ENCODE results near the gene C17orf107.
A peak's percentile ranks its signal among the peaks of the same experiment; 100 is the strongest.

The C17orf107 gene

GRCh38 chr17:4899341-4900230 lies at the start of gene C17orf107:
C17orf107 (plus strand) TSS chr17:4899536; CDS start chr17:4899763, 227 bp downstream.
- DNase-seq: peak; percentile 58
- Histone ChIP-seq H3K36me3 (replicated peaks) (peaks cover 19% of the 10 kb centered on the region), H3K27ac (no peak within 1 kb of the TSS), H3K27me3 (replicated peaks) (no peaks in the 10 kb centered on the region), H3K4me3 (ENCODE audit: low read depth, low read length) (peak within 1 kb of the TSS; percentile 57)
- TF ChIP-seq, protein P1, sequence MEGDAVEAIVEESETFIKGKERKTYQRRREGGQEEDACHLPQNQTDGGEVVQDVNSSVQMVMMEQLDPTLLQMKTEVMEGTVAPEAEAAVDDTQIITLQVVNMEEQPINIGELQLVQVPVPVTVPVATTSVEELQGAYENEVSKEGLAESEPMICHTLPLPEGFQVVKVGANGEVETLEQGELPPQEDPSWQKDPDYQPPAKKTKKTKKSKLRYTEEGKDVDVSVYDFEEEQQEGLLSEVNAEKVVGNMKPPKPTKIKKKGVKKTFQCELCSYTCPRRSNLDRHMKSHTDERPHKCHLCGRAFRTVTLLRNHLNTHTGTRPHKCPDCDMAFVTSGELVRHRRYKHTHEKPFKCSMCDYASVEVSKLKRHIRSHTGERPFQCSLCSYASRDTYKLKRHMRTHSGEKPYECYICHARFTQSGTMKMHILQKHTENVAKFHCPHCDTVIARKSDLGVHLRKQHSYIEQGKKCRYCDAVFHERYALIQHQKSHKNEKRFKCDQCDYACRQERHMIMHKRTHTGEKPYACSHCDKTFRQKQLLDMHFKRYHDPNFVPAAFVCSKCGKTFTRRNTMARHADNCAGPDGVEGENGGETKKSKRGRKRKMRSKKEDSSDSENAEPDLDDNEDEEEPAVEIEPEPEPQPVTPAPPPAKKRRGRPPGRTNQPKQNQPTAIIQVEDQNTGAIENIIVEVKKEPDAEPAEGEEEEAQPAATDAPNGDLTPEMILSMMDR (IDR thresholded peaks at IDR 0.05; ENCODE audit: low read depth, low read length, missing control alignments): peak; percentile 2
- in situ Hi-C loops (cut with HindIII; ENCODE audit: low pct_ligation_motif_present, low sequenced_read_pairs): no loop called here

DNA sequence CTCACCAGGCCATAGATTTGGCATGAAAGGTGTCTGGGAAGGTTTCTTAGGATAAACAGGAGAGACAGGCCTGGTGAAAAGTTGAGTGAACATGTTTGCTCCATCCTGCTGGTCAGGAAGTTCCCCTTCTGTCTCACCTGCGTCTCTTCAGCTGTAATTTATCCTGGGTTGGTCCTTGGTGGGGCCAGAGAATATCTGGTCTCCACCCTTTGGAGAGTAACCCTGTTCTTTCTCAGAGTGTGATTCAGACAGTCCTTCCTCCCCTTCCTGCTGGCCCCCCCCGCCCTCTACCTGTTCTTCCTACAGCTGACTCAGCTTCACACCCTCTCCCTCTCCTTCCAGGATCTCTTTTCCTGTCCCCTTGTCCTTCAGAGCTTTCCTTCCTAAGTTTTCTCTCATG lies 49.1 kb upstream of the C17orf107 start:
- TF ChIP-seq, protein P1 (IDR thresholded peaks at IDR 0.05; ENCODE audit: low read depth, low read length, missing control alignments): no peak
- Histone ChIP-seq H3K27me3 (replicated peaks) (no peaks in the 10 kb centered on the region), H3K4me3 (ENCODE audit: low read depth, low read length) (no peak overlapping the region), H3K36me3 (replicated peaks) (no peaks in the 10 kb centered on the region), H3K27ac (no peak overlapping the region)
- in situ Hi-C loops (cut with HindIII; ENCODE audit: low pct_ligation_motif_present, low sequenced_read_pairs): no loop called here
- no peak for DNase-seq

DNA sequence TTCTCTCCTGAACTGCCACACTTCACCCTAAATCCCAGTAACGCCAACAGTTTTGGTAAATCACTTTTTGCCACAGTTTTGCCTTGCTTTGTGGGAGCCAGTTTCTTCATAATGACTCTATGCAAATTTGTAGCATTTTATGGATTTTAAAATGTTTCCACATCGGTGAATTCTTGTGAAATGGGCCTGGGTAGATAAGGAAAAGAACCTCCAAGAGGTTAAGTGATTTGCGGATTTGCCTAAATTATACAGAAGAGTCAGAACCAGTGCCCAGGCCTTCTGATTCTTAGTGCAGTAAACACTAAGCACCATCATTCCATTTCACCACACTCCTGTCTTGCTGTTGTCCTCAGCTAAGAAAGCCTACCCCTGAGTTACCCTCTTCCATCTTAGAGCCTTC lies 48.3 kb upstream of the C17orf107 start:
- TF ChIP-seq, protein P1 (IDR thresholded peaks at IDR 0.05; ENCODE audit: low read depth, low read length, missing control alignments): no peak
- in situ Hi-C loops (cut with HindIII; ENCODE audit: low pct_ligation_motif_present, low sequenced_read_pairs): no loop called here
- H3K27ac ChIP-seq: no peak overlapping the region
- H3K36me3 ChIP-seq (replicated peaks): no peaks in the 10 kb centered on the region
- DNase-seq: no peak
- H3K4me3 ChIP-seq (ENCODE audit: low read depth, low read length): no peak overlapping the region
- H3K27me3 ChIP-seq (replicated peaks): no peaks in the 10 kb centered on the region

DNA sequence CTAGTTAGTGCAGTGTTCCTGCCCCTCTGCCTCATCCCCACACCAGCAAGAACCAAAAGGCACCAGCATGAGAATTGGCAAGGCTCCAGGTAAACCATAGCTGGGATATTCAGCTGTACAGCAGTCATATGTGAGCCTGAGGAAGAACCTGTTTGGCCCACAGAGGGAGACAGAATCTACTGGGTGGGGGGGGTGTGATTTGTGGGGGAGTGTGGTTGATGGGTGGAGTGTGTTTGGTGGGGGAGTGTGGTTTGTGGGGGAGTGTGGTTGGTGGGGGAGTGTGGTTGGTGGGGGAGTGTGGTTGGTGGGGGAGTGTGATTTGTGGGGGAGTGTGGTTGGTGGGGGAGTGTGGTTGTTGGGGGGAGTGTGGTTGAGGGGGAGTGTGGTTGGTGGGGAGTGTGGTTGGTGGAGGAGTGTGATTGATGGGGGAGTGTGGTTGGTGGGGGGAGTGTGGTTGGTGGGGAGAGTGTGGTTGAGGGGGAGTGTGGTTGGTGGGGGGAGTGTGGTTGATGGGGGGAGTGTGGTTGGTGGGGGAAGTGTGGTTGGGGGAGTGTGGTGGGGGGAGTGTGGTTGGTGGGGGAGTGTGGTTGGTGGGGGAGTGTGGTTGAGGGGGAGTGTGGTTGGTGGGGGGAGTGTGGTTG lies 46.6 kb upstream of the C17orf107 start:
- TF ChIP-seq, protein P1 (IDR thresholded peaks at IDR 0.05; ENCODE audit: low read depth, low read length, missing control alignments): no peak
- peak; percentile 16 for DNase-seq
- no peak overlapping the region for H3K27ac ChIP-seq

GRCh38 chr17:4853208-4853671 lies 46.1 kb upstream of the C17orf107 start:
- no peak for DNase-seq
- Histone ChIP-seq H3K4me3 (ENCODE audit: low read depth, low read length) (no peak overlapping the region), H3K27ac (no peak overlapping the region), H3K36me3 (replicated peaks) (no peaks in the 10 kb centered on the region), H3K27me3 (replicated peaks) (no peaks in the 10 kb centered on the region)
- TF ChIP-seq, protein P1 (IDR thresholded peaks at IDR 0.05; ENCODE audit: low read depth, low read length, missing control alignments): no peak
- in situ Hi-C loops (cut with HindIII; ENCODE audit: low pct_ligation_motif_present, low sequenced_read_pairs): no loop called here

More for the DNA sequence above, 46.6 kb upstream of the C17orf107 start:
- Histone ChIP-seq H3K4me3 (ENCODE audit: low read depth, low read length) (no peak overlapping the region), H3K27me3 (replicated peaks) (no peaks in the 10 kb centered on the region), H3K36me3 (replicated peaks) (no peaks in the 10 kb centered on the region)
- in situ Hi-C loops (cut with HindIII; ENCODE audit: low pct_ligation_motif_present, low sequenced_read_pairs): no loop called here

Data from brain microvascular endothelial cell (primary cell).